Sigmoid colon (tissue), 4 donors: ENCODE data around the gene LCAT.

ENCODE experiments used
- EP300 ChIP-seq, 4 donors: sonication (generic); formaldehyde crosslinking; IDR thresholded peaks; one replicate each; pipeline ENCODE4 v1.6.1; 2017; ENCODE audit warnings: antibody characterized with exemption in 4 of 4
- POLR2A ChIP-seq, 2 donors: fragments of 450-650 bp; IDR thresholded peaks; one replicate each; pipeline ENCODE4 v1.6.1; 2016; ENCODE audit warnings: antibody characterized with exemption in 2 of 2, mild to moderate bottlenecking in 2 of 2, moderate library complexity in 2 of 2
- POLR2AphosphoS5 ChIP-seq, 4 donors: sonication (generic); formaldehyde crosslinking; IDR thresholded peaks; one replicate each; pipeline ENCODE4 v1.6.1; 2017; ENCODE audit warnings: antibody characterized with exemption in 4 of 4
- TF ChIP-seq, protein P1 (sequence below), 4 experiments: fragments of 450-650 bp in 3 of 4; fragments of 200-600 bp in 1 of 4; IDR thresholded peaks; one replicate each; pipeline ENCODE4 v1.5.1; 2016 to 2019; ENCODE audit warnings: antibody characterized with exemption in 4 of 4, mild to moderate bottlenecking in 3 of 4, moderate library complexity in 2 of 4

- TF ChIP-seq POLR2AphosphoS5 (IDR thresholded peaks at IDR 0.05): no peak
- TF ChIP-seq, protein P1, sequence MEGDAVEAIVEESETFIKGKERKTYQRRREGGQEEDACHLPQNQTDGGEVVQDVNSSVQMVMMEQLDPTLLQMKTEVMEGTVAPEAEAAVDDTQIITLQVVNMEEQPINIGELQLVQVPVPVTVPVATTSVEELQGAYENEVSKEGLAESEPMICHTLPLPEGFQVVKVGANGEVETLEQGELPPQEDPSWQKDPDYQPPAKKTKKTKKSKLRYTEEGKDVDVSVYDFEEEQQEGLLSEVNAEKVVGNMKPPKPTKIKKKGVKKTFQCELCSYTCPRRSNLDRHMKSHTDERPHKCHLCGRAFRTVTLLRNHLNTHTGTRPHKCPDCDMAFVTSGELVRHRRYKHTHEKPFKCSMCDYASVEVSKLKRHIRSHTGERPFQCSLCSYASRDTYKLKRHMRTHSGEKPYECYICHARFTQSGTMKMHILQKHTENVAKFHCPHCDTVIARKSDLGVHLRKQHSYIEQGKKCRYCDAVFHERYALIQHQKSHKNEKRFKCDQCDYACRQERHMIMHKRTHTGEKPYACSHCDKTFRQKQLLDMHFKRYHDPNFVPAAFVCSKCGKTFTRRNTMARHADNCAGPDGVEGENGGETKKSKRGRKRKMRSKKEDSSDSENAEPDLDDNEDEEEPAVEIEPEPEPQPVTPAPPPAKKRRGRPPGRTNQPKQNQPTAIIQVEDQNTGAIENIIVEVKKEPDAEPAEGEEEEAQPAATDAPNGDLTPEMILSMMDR (IDR thresholded peaks at IDR 0.05): peak; percentile 53 to 76 (median 68)
- TF ChIP-seq POLR2A (IDR thresholded peaks at IDR 0.05): no peak
- TF ChIP-seq EP300 (IDR thresholded peaks at IDR 0.05): no peak
These were observed 15.2 kb downstream of the LCAT start for GRCh38 chr16:67928561-67929364.
